ENCODE data around the gene BEGAIN.

DNA sequence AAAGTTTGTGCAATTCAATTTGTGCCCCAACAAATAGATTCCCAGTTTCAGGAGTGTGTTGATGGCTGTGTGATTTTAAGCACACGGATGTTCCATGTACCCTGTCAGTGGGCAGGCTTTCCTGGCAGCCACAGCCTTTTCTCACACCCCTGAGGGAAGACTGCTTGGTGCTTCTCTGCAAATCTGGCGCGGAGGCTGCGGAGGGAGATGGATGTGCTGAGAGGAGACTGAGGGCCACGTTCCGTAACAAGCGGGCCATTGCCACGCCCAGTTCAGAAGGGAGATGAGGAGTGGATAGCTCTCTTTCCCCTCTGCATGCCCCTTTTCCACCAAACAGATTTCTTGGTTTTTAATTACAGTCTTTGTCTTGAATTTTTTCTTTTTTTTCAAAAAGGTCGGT, 89.1 kb downstream of the BEGAIN start:
- no peak for TF ChIP-seq POLR2A (IDR thresholded peaks at IDR 0.05)
- TF ChIP-seq, protein P1, sequence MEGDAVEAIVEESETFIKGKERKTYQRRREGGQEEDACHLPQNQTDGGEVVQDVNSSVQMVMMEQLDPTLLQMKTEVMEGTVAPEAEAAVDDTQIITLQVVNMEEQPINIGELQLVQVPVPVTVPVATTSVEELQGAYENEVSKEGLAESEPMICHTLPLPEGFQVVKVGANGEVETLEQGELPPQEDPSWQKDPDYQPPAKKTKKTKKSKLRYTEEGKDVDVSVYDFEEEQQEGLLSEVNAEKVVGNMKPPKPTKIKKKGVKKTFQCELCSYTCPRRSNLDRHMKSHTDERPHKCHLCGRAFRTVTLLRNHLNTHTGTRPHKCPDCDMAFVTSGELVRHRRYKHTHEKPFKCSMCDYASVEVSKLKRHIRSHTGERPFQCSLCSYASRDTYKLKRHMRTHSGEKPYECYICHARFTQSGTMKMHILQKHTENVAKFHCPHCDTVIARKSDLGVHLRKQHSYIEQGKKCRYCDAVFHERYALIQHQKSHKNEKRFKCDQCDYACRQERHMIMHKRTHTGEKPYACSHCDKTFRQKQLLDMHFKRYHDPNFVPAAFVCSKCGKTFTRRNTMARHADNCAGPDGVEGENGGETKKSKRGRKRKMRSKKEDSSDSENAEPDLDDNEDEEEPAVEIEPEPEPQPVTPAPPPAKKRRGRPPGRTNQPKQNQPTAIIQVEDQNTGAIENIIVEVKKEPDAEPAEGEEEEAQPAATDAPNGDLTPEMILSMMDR (IDR thresholded peaks at IDR 0.05): no peak

Data from thyroid gland (tissue), 4 donors.